GM19351 (cell line): Measurements from ENCODE around the gene AJUBA.
"Not testable (repeated sequence)": the region's sequence is repeated elsewhere in the genome, so short reads cannot be mapped to it uniquely, and the experiment has no call there.

ENCODE experiments used
- ATAC-seq: cut with Tn5 transposase; IDR thresholded peaks from one replicate; pipeline ENCODE4 v1.9.1; 2021; ENCODE audit warnings: mild to moderate bottlenecking, moderate library complexity; ENCODE audit not compliant: unreplicated experiment

Gene AJUBA

GRCh38 chr14:22981090-22981875, 1.1 kb downstream of the AJUBA start:
- ATAC-seq: no peak

GRCh38 chr14:22980672-22981089, 1.7 kb downstream of the AJUBA start:
- no peak for ATAC-seq

- no peak for ATAC-seq
These were observed 2.5 kb downstream of the AJUBA start for GRCh38 chr14:22979748-22980392.

- no peak for ATAC-seq
These were observed 3.2 kb downstream of the AJUBA start for GRCh38 chr14:22978981-22979671.

- ATAC-seq: no peak
These were observed 3.9 kb downstream of the AJUBA start for GRCh38 chr14:22978487-22978837.

GRCh38 chr14:22977684-22978486, 4.5 kb downstream of the AJUBA start:
- ATAC-seq: no peak

GRCh38 chr14:22977434-22977683, 5.0 kb downstream of the AJUBA start:
- no peak for ATAC-seq

GRCh38 chr14:22976620-22977433, 5.5 kb downstream of the AJUBA start:
- no peak for ATAC-seq

GRCh38 chr14:22974530-22975313, 7.6 kb downstream of the AJUBA start:
- ATAC-seq: no peak

GRCh38 chr14:22973217-22974032, 8.9 kb downstream of the AJUBA start:
- no peak for ATAC-seq

GRCh38 chr14:22972313-22972930, 9.9 kb downstream of the AJUBA start:
- ATAC-seq: no peak

- ATAC-seq: no peak
These were observed 11.2 kb downstream of the AJUBA start for GRCh38 chr14:22971152-22971551.

GRCh38 chr14:22966783-22967269, 15.5 kb downstream of the AJUBA start:
- ATAC-seq: no peak

GRCh38 chr14:22965916-22966782, 16.2 kb downstream of the AJUBA start:
- not testable (repeated sequence) for ATAC-seq

- ATAC-seq: no peak
These were observed 20.2 kb downstream of the AJUBA start for GRCh38 chr14:22962061-22962676.

GRCh38 chr14:22955702-22956569, 26.4 kb downstream of the AJUBA start:
- ATAC-seq: no peak
